22Rv1 (cell line): ENCODE results near the gene TATDN2.
A peak's percentile ranks its signal among the peaks of the same experiment; 100 is the strongest.

ENCODE experiments used
- H3K27ac ChIP-seq: fragments of 450-650 bp; 2 replicates; pipeline ENCODE4 v1.5.1; 2017
- ZFX ChIP-seq: fragments of 450-650 bp; IDR thresholded peaks from 2 replicates; pipeline ENCODE4 v1.6.1; 2017; ENCODE audit warnings: antibody characterized with exemption, borderline replicate concordance
- TF ChIP-seq, protein P1 (sequence below): fragments of 450-650 bp; IDR thresholded peaks from 2 replicates; pipeline ENCODE4 v1.5.1; 2017; ENCODE audit warnings: mild to moderate bottlenecking

TATDN2 gene

GRCh38 chr3:10240799-10241198 lies 7.5 kb upstream of the TATDN2 start:
- H3K27ac ChIP-seq, result no peak overlapping the region
- no peak for TF ChIP-seq ZFX
- TF ChIP-seq, protein P1, sequence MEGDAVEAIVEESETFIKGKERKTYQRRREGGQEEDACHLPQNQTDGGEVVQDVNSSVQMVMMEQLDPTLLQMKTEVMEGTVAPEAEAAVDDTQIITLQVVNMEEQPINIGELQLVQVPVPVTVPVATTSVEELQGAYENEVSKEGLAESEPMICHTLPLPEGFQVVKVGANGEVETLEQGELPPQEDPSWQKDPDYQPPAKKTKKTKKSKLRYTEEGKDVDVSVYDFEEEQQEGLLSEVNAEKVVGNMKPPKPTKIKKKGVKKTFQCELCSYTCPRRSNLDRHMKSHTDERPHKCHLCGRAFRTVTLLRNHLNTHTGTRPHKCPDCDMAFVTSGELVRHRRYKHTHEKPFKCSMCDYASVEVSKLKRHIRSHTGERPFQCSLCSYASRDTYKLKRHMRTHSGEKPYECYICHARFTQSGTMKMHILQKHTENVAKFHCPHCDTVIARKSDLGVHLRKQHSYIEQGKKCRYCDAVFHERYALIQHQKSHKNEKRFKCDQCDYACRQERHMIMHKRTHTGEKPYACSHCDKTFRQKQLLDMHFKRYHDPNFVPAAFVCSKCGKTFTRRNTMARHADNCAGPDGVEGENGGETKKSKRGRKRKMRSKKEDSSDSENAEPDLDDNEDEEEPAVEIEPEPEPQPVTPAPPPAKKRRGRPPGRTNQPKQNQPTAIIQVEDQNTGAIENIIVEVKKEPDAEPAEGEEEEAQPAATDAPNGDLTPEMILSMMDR, result no peak

DNA sequence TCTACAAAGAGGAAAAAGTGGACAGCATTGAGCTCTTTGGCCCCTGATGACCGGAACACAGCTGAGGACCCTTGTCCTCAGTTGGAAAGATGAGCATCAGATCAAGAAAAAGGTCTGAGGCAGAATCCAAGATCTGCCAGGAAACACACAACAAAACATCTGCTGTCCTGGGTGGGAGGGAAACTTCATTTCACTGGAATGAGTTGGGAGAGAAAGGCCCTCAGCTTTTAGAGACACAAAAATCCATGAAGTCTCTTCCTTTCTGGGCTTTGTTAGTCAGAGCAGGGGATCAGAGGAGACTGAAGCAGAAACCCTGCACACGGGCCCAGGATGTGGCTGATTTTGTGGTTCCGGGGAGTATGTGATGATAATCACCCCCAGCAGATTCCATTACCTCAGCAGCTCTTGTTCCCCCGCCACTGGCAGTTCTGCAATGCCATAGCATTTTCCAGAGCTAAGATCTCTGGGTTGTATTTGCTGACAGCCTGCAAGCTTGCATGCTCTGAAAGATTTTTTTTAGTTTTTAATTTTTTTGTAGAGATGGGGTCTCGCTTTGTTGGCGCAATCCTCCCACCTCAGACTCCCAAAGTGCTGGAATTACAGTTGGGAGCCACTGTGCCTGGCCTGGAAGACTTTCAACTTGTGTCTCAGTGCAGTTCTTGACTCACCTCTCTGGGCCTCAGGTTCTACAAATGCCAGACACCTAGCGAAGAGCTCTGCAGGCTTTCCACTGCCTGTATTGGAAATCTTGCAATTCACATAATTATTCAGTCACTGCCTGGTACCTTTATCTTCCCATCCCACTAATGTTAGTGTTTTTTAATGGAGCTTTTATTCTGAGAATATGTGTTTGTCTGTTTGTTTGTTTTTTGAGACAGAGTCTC lies 5.8 kb upstream of the TATDN2 start:
- no peak overlapping the region for H3K27ac ChIP-seq
- no peak for TF ChIP-seq ZFX
- TF ChIP-seq, protein P1, result no peak

GRCh38 chr3:10244009-10244408 lies 4.2 kb upstream of the TATDN2 start:
- no peak overlapping the region for H3K27ac ChIP-seq
- TF ChIP-seq, protein P1, result no peak
- no peak for TF ChIP-seq ZFX

- H3K27ac ChIP-seq, result no peak overlapping the region
Observed at GRCh38 chr3:10245081-10245712, 3.1 kb upstream of the TATDN2 start.

GRCh38 chr3:10247679-10248183 lies 528 bp upstream of the TATDN2 start:
- H3K27ac ChIP-seq, result peak overlapping the region; percentile 82

More at GRCh38 chr3:10245081-10245712, 3.1 kb upstream of the TATDN2 start:
- no peak for TF ChIP-seq ZFX
- TF ChIP-seq, protein P1, result no peak

DNA sequence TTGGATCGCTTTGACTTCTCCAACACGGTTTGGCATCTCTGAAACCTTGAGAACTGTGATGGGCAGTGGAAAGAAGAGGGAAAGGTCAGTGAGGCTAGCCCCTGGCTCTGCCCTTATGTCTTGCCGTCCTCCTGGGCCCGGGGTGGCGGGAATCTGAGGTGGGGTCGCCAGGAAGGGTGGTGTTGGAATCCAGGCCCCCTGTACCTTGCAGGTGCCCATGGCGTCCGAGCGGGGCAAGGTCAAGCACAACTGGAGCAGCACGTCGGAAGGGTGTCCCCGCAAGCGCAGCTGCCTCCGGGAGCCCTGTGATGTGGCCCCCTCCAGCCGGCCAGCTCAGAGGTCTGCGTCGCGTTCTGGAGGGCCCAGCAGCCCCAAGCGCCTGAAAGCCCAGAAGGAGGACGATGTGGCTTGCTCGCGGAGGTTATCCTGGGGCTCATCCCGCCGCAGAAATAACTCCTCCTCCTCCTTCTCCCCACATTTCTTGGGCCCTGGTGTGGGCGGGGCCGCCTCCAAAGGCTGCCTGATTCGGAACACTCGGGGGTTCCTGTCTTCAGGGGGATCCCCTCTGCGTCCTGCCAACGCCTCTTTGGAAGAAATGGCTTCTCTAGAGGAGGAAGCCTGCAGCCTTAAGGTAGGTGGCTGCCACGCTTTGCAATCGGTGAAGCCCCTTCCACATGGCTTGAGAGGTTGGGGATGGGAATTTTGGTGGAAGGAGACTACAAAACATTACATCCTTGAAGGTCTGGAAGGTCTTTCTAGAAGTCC lies 907 bp downstream of the TATDN2 start:
- TF ChIP-seq, protein P1, result no peak
- TF ChIP-seq ZFX, result no peak
- H3K27ac ChIP-seq, result peak overlapping the region; percentile 82

More at GRCh38 chr3:10247679-10248183, 528 bp upstream of the TATDN2 start:
- TF ChIP-seq, protein P1, result no peak
- no peak for TF ChIP-seq ZFX
